Stimulated activated memory B cell treated with anti-CD40 and anti-IgM and Interleukin-4, amounts not matched to agents 10 μg/mL and 1 μg/mL and 100 μg/mL, for 72 hours (primary cell): ENCODE data around the gene SLCO2B1.

Source experiments
- ATAC-seq: fragments of 150-1000 bp; cut with Tn5 transposase; 2 replicates; pipeline ENCODE4 v1.10.0; 2021
- H3K27ac Mint-ChIP-seq: one replicate; pipeline ENCODE4 v1.8.0; 2022; ENCODE audit warnings: mild to moderate bottlenecking, mixed read lengths
- H3K27me3 Mint-ChIP-seq: one replicate; pipeline ENCODE4 v1.8.0; 2022; ENCODE audit warnings: mixed read lengths
- H3K36me3 Mint-ChIP-seq: one replicate; pipeline ENCODE4 v1.8.0; 2022; ENCODE audit warnings: mixed read lengths
- H3K4me1 Mint-ChIP-seq: one replicate; pipeline ENCODE4 v1.8.0; 2022; ENCODE audit warnings: mixed read lengths
- H3K4me3 Mint-ChIP-seq: one replicate; pipeline ENCODE4 v1.8.0; 2022; ENCODE audit warnings: mild to moderate bottlenecking, moderate library complexity, mixed read lengths
- H3K9me3 Mint-ChIP-seq: one replicate; pipeline ENCODE4 v1.8.0; 2022; ENCODE audit warnings: mixed read lengths

Gene SLCO2B1

GRCh38 chr11:75239531-75240290 lies 88.8 kb downstream of the SLCO2B1 start:
- no peak overlapping the region for H3K27ac Mint-ChIP-seq
- peaks cover 69% of the 10 kb centered on the region for H3K27me3 Mint-ChIP-seq
- H3K9me3 Mint-ChIP-seq: no peaks in the 10 kb centered on the region
- no peak for ATAC-seq
- H3K4me3 Mint-ChIP-seq: peak overlapping the region; percentile 66
- no peaks in the 10 kb centered on the region for H3K36me3 Mint-ChIP-seq
- H3K4me1 Mint-ChIP-seq: peaks cover 10% of the 10 kb centered on the region

- Mint-ChIP-seq H3K9me3 (no peaks in the 10 kb centered on the region), H3K27ac (no peak within 1 kb of the TSS), H3K4me1 (peaks cover 10% of the 10 kb centered on the region), H3K36me3 (no peaks in the 10 kb centered on the region), H3K27me3 (peaks cover 66% of the 10 kb centered on the region), H3K4me3 (peak within 1 kb of the TSS; percentile 66)
- no peak for ATAC-seq
Observed at GRCh38 chr11:75240311-75241035, 89.6 kb downstream of the SLCO2B1 start, which contains the start of gene TPBGL. Gene TPBGL, plus strand, starts transcription at chr11:75240774. Its CDS starts 276 bp downstream, at chr11:75241050.

GRCh38 chr11:75241036-75241905 lies 90.4 kb downstream of the SLCO2B1 start:
- no peak overlapping the region for H3K27ac Mint-ChIP-seq
- peaks cover 10% of the 10 kb centered on the region for H3K4me1 Mint-ChIP-seq
- no peaks in the 10 kb centered on the region for H3K36me3 Mint-ChIP-seq
- no peaks in the 10 kb centered on the region for H3K9me3 Mint-ChIP-seq
- peak overlapping the region; percentile 61 for H3K4me3 Mint-ChIP-seq
- peaks cover 58% of the 10 kb centered on the region for H3K27me3 Mint-ChIP-seq
- ATAC-seq: peak; percentile 88

- Mint-ChIP-seq H3K4me3 (peak overlapping the region; percentile 79), H3K27me3 (peaks cover 50% of the 10 kb centered on the region), H3K36me3 (no peaks in the 10 kb centered on the region), H3K27ac (no peak overlapping the region), H3K4me1 (peaks cover 10% of the 10 kb centered on the region), H3K9me3 (no peaks in the 10 kb centered on the region)
- no peak for ATAC-seq
Observed at GRCh38 chr11:75241906-75242644, 91.2 kb downstream of the SLCO2B1 start.

GRCh38 chr11:75242722-75243600 lies 92.1 kb downstream of the SLCO2B1 start:
- peaks cover 41% of the 10 kb centered on the region for H3K27me3 Mint-ChIP-seq
- peaks cover 10% of the 10 kb centered on the region for H3K4me1 Mint-ChIP-seq
- no peaks in the 10 kb centered on the region for H3K9me3 Mint-ChIP-seq
- no peak for ATAC-seq
- no peak overlapping the region for H3K27ac Mint-ChIP-seq
- H3K36me3 Mint-ChIP-seq: no peaks in the 10 kb centered on the region
- peak overlapping the region; percentile 79 for H3K4me3 Mint-ChIP-seq

- peaks cover 16% of the 10 kb centered on the region for H3K4me1 Mint-ChIP-seq
- peaks cover 38% of the 10 kb centered on the region for H3K27me3 Mint-ChIP-seq
- ATAC-seq: no peak
- no peak overlapping the region for H3K4me3 Mint-ChIP-seq
- no peak overlapping the region for H3K27ac Mint-ChIP-seq
- H3K36me3 Mint-ChIP-seq: no peaks in the 10 kb centered on the region
- H3K9me3 Mint-ChIP-seq: no peaks in the 10 kb centered on the region
Observed at GRCh38 chr11:75244052-75244814, 93.3 kb downstream of the SLCO2B1 start.

GRCh38 chr11:75245356-75246005 lies 94.6 kb downstream of the SLCO2B1 start:
- Mint-ChIP-seq H3K27ac (no peak overlapping the region), H3K4me3 (no peak overlapping the region), H3K27me3 (peaks cover 39% of the 10 kb centered on the region), H3K4me1 (peaks cover 16% of the 10 kb centered on the region), H3K9me3 (no peaks in the 10 kb centered on the region), H3K36me3 (no peaks in the 10 kb centered on the region)
- ATAC-seq: no peak

- no peak overlapping the region for H3K27ac Mint-ChIP-seq
- H3K4me1 Mint-ChIP-seq: peaks cover 16% of the 10 kb centered on the region
- peaks cover 40% of the 10 kb centered on the region for H3K27me3 Mint-ChIP-seq
- H3K4me3 Mint-ChIP-seq: no peak overlapping the region
- no peak for ATAC-seq
- no peaks in the 10 kb centered on the region for H3K36me3 Mint-ChIP-seq
- H3K9me3 Mint-ChIP-seq: no peaks in the 10 kb centered on the region
Observed at GRCh38 chr11:75246006-75246670, 95.2 kb downstream of the SLCO2B1 start.

- no peak overlapping the region for H3K4me3 Mint-ChIP-seq
- no peak overlapping the region for H3K27ac Mint-ChIP-seq
- peaks cover 46% of the 10 kb centered on the region for H3K27me3 Mint-ChIP-seq
- peaks cover 16% of the 10 kb centered on the region for H3K4me1 Mint-ChIP-seq
- ATAC-seq: no peak
- no peaks in the 10 kb centered on the region for H3K36me3 Mint-ChIP-seq
- H3K9me3 Mint-ChIP-seq: no peaks in the 10 kb centered on the region
Observed at GRCh38 chr11:75246671-75247350, 95.9 kb downstream of the SLCO2B1 start.

- peaks cover 2% of the 10 kb centered on the region for H3K9me3 Mint-ChIP-seq
- peaks cover 29% of the 10 kb centered on the region for H3K27me3 Mint-ChIP-seq
- H3K4me3 Mint-ChIP-seq: no peak overlapping the region
- ATAC-seq: no peak
- no peak overlapping the region for H3K27ac Mint-ChIP-seq
- peaks cover 6% of the 10 kb centered on the region for H3K4me1 Mint-ChIP-seq
- no peaks in the 10 kb centered on the region for H3K36me3 Mint-ChIP-seq
Observed at GRCh38 chr11:75248924-75249256, 98.0 kb downstream of the SLCO2B1 start.

- Mint-ChIP-seq H3K27ac (no peak overlapping the region), H3K4me1 (peaks cover 6% of the 10 kb centered on the region), H3K9me3 (peaks cover 2% of the 10 kb centered on the region), H3K27me3 (peaks cover 25% of the 10 kb centered on the region), H3K4me3 (no peak overlapping the region), H3K36me3 (no peaks in the 10 kb centered on the region)
- ATAC-seq: no peak
Observed at GRCh38 chr11:75249704-75250103, 98.8 kb downstream of the SLCO2B1 start.

- H3K27me3 Mint-ChIP-seq: peaks cover 44% of the 10 kb centered on the region
- peaks cover 2% of the 10 kb centered on the region for H3K9me3 Mint-ChIP-seq
- H3K4me3 Mint-ChIP-seq: no peak overlapping the region
- no peaks in the 10 kb centered on the region for H3K4me1 Mint-ChIP-seq
- no peaks in the 10 kb centered on the region for H3K36me3 Mint-ChIP-seq
- no peak overlapping the region for H3K27ac Mint-ChIP-seq
- ATAC-seq: no peak
Observed at GRCh38 chr11:75254326-75254725, 103.4 kb downstream of the SLCO2B1 start.
